Left lung (tissue), 10 donors: ENCODE measurements around the gene TSPEAR. TPM values are rescaled to one million over a fixed set of nuclear protein-coding genes. Genes with fewer than 3 reads are reported as not detected.

Experiments used
- ATAC-seq: fragments of 200-7000 bp; cut with Tn5 transposase; one replicate; pipeline ENCODE4 v1.9.1; 2020; ENCODE audit warnings: moderate library complexity
- DNase-seq, 4 donors: peaks; one replicate each; pipeline ENCODE4 v3.0.0-alpha.2; 2013 to 2020
- H3K27ac ChIP-seq, 2 donors: fragments of 200-600 bp; sonication (generic) in 1 of 2; one replicate each; pipeline versions ENCODE4 v1.5.0 to v1.8.0; 2020 to 2021
- H3K27me3 ChIP-seq, 2 donors: fragments of 200-600 bp; sonication (generic) in 1 of 2; one replicate each; pipeline versions ENCODE4 v1.5.0 to v1.8.0; 2020 to 2021
- H3K36me3 ChIP-seq, 2 donors: fragments of 200-600 bp; sonication (generic) in 1 of 2; one replicate each; pipeline versions ENCODE4 v1.5.0 to v1.8.0; 2020 to 2021
- H3K4me1 ChIP-seq, 2 donors: fragments of 200-600 bp; one replicate each; pipeline ENCODE4 v1.8.0; 2021
- H3K4me3 ChIP-seq, 2 donors: fragments of 200-600 bp; sonication (generic) in 1 of 2; one replicate each; pipeline versions ENCODE4 v1.5.0 to v1.8.0; 2020 to 2021; ENCODE audit warnings: mild to moderate bottlenecking in 1 of 2
- H3K9me3 ChIP-seq, 2 donors: fragments of 200-600 bp; sonication (generic) in 1 of 2; one replicate each; pipeline versions ENCODE4 v1.5.0 to v1.8.0; 2020 to 2021
- intact Hi-C, 2 donors: fragments of 100-400 bp; cut with DNase I; formaldehyde crosslinking; loops; one replicate each; pipeline versions ENCODE4 v1.11.2 to v1.14.2; 2022
- polyA plus RNA-seq, 6 donors: library from polyadenylated mRNA; unstranded; fragments of 120-200 nt; gene quantifications; one replicate each; pipeline ENCODE4 v1.2.1, GENCODE V29; 2013; ENCODE audit not compliant: insufficient read length in 6 of 6
- total RNA-seq, 2 donors: library from RNA; stranded (reverse); fragmentation: NEBNext Ultra II Directional; extraction: Animal tissue kit (Norgen Biotek cat#: 25700); gene quantifications; one replicate each; pipeline ENCODE4 v1.2.1, GENCODE V29; 2021
- TF ChIP-seq, protein P1 (sequence below), 2 donors: fragments of 200-600 bp; sonication (generic) in 1 of 2; IDR thresholded peaks; one replicate each; pipeline versions ENCODE4 v1.5.0 to v1.8.0; 2021; ENCODE audit warnings: antibody characterized with exemption in 2 of 2
- donor health status: DM: no; HTN: yes; CAD: no.
- donor health status: DM: no; HTN: no; CAD: no.

Gene TSPEAR
- total and polyA plus RNA-seq, 8 donors = 0.10 to 4.7 (median 3.3) TPM

DNA sequence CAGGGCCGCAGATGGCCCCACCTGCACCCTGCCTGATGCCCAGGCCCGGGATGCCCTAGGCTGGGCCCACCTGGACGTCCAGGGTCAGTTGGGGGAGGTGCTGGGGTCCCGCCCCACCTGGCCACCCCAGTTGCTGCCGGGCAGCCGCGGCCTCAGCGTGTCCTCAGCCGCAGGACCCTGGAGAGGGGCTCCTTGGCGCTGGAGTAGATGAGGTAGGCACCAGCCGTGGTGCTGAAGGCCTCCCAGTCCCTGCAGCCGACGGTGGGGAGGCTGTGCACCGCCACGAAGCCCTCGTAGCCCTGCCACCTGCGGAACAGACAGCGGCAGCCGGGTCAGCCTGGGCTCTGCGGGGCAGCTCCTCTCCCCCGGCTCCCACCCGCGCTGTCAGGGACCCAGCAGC lies 211.7 kb downstream of the TSPEAR start:
- TF ChIP-seq, protein P1, sequence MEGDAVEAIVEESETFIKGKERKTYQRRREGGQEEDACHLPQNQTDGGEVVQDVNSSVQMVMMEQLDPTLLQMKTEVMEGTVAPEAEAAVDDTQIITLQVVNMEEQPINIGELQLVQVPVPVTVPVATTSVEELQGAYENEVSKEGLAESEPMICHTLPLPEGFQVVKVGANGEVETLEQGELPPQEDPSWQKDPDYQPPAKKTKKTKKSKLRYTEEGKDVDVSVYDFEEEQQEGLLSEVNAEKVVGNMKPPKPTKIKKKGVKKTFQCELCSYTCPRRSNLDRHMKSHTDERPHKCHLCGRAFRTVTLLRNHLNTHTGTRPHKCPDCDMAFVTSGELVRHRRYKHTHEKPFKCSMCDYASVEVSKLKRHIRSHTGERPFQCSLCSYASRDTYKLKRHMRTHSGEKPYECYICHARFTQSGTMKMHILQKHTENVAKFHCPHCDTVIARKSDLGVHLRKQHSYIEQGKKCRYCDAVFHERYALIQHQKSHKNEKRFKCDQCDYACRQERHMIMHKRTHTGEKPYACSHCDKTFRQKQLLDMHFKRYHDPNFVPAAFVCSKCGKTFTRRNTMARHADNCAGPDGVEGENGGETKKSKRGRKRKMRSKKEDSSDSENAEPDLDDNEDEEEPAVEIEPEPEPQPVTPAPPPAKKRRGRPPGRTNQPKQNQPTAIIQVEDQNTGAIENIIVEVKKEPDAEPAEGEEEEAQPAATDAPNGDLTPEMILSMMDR (IDR thresholded peaks at IDR 0.05) = no peak
- no peak overlapping the region for H3K27ac ChIP-seq
- peak in 1 of 4 donors; percentile 76 for DNase-seq
- H3K9me3 ChIP-seq = no peaks in the 10 kb centered on the region
- peaks cover 0 to 50% of the 10 kb centered on the region in 2 donors for H3K27me3 ChIP-seq
- no peaks in the 10 kb centered on the region for H3K4me1 ChIP-seq
- H3K4me3 ChIP-seq = no peak overlapping the region
- H3K36me3 ChIP-seq = no peaks in the 10 kb centered on the region
- no peak for ATAC-seq
- intact Hi-C loops = loop anchor here in 1 of 2 donors (5.0 kb wide), 1 partner anchor 82 kb away; no protein-coding TSS in a partner anchor

DNA sequence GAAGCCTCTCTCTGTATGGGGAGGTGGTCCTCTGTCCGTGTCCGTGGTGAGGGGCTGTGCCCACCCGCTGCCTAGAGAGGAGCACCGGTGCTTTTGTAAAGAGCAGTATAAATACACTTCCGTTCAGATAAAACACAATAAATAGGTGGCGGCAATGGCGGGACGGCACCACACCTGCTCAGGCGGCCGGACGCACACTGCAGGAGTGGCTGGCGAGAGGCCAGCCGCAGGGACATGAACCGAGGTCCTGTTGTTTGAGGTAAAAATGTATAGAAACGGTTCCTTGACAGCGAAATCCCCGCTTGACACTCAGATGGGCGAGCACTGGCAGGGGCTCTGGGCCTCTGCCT lies 212.2 kb downstream of the TSPEAR start:
- ATAC-seq (no peak), DNase-seq (peak in 1 of 4 donors; percentile 63)
- TF ChIP-seq, protein P1 (IDR thresholded peaks at IDR 0.05) = no peak
- H3K36me3 ChIP-seq = no peaks in the 10 kb centered on the region
- H3K4me3 ChIP-seq = no peak overlapping the region
- intact Hi-C loops = loop anchor here in 1 of 2 donors (5.0 kb wide), 1 partner anchor 82 kb away; no protein-coding TSS in a partner anchor
- H3K4me1 ChIP-seq = no peaks in the 10 kb centered on the region
- peaks cover 0 to 50% of the 10 kb centered on the region in 2 donors for H3K27me3 ChIP-seq
- H3K9me3 ChIP-seq = no peaks in the 10 kb centered on the region
- no peak overlapping the region for H3K27ac ChIP-seq

DNA sequence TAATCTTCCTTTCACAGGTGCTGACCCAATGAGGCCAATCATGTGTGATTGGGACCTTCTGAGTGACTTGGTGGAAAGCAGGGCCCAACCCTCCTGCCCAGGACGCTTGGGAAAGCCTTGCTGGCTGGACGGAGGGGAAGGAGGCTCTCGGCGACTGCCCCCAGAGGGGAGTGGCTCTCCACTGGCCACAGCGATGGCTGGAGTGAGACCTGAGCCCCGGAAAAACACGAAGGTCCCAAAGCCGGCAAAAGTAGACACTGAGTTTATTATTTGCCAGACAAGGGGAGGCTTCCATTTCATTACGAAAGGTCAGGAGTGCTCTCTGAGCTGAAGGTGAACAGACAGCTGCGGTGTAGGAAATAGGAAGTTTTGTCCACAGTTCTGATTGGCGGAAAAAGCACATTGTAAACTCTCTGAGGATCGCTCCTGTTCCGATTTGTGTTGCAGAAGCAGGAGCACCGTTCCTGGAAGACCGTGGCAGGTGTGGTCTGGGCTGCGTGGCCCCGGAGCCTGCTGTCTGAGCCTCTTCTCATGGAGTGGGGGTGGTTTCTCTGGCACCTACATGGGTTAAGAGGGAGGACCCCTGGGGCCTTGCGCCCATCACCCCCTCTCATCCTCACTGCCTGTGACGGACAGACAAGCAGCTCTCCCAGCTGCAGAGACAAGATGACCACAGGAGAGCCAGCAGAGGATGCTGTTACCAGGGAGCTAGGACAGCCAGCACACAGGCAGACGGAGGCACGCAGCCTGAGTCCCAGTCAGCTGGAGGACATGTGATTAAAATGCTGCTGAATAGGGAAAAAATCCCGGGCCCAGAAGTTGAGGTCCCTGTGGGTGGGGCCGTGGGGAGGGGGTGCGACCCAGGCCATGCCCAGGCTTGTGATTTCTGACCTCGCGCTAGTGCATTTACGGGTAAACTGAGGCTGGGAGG lies 212.8 kb downstream of the TSPEAR start:
- Histone ChIP-seq H3K4me1 (no peaks in the 10 kb centered on the region), H3K4me3 (no peak overlapping the region), H3K36me3 (no peaks in the 10 kb centered on the region), H3K9me3 (peaks cover 0 to 2% of the 10 kb centered on the region in 2 donors), H3K27ac (no peak overlapping the region), H3K27me3 (peaks cover 0 to 50% of the 10 kb centered on the region in 2 donors)
- ATAC-seq (no peak), DNase-seq (no peak)
- intact Hi-C loops = loop anchor here in 1 of 2 donors (5.0 kb wide), 1 partner anchor 81 kb away; no protein-coding TSS in a partner anchor
- TF ChIP-seq, protein P1 (IDR thresholded peaks at IDR 0.05) = no peak

DNA sequence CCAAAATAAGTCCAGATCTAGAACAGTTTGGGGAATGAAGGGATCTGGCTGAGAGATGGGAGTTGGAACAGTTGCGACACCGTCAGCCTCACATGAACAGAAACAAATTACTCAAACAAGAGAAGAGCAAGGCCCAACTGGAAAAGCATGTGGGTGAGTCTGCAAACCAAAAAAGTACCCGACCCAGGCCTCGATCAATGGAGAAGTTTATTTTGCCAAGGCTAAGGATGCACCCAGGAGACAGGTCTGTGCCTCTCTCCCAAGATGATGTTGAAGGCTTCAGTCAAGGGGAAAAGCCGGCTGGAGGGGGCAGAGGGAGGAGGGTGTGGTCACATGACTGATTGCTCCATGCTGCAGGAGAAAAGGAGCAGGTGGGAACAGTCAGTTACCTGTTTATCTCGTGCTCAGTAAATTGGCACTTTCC lies 213.7 kb downstream of the TSPEAR start:
- H3K27me3 ChIP-seq = peaks cover 0 to 47% of the 10 kb centered on the region in 2 donors
- peaks cover 0 to 10% of the 10 kb centered on the region in 2 donors for H3K9me3 ChIP-seq
- intact Hi-C loops = loop anchor here in 1 of 2 donors (5.0 kb wide), 1 partner anchor 80 kb away; no protein-coding TSS in a partner anchor
- no peak overlapping the region for H3K4me3 ChIP-seq
- H3K36me3 ChIP-seq = no peaks in the 10 kb centered on the region
- ATAC-seq (peak; percentile 37), DNase-seq (peak in 1 of 4 donors; percentile 34)
- H3K27ac ChIP-seq = peak overlapping the region in 1 of 2 donors; percentile 42
- TF ChIP-seq, protein P1 (IDR thresholded peaks at IDR 0.05) = no peak
- H3K4me1 ChIP-seq = no peaks in the 10 kb centered on the region
